Kidney epithelial cell (primary cell): ENCODE data around the gene PIAS1. TPM values are rescaled to one million over a fixed set of nuclear protein-coding genes. Genes with fewer than 3 reads are reported as not detected.

Source experiments
- DNase-seq: peaks from one replicate; pipeline ENCODE4 v3.0.0-alpha.2; 2010; ENCODE audit warnings: low read depth
- H3K27me3 ChIP-seq: 2 replicates; pipeline ENCODE4 v1.6.0; 2011; ENCODE audit warnings: low read length; ENCODE audit not compliant: control insufficient read depth, insufficient read depth
- H3K36me3 ChIP-seq: 2 replicates; pipeline ENCODE4 v1.5.1; 2011; ENCODE audit warnings: low read length; ENCODE audit not compliant: control insufficient read depth, insufficient read depth
- H3K4me3 ChIP-seq: 2 replicates; pipeline ENCODE4 v1.5.1; 2011; ENCODE audit warnings: low read depth, mild to moderate bottlenecking, control low read depth, low read length
- CTCF ChIP-seq: IDR thresholded peaks from 2 replicates; pipeline ENCODE4 v1.5.1; 2011; ENCODE audit warnings: mild to moderate bottlenecking, moderate library complexity, low read length, control low read depth, inconsistent platforms; ENCODE audit not compliant: insufficient read depth, poor library complexity, severe bottlenecking
- total RNA-seq: library from RNA; depleted of rRNA; stranded (reverse); fragments of >200 nt; gene quantifications from 2 replicates; pipeline ENCODE4 v1.2.3, GENCODE V29; 2015

The PIAS1 gene
- total RNA-seq, 1 donor from 2014 or later, result 8.6 TPM

- H3K4me3 ChIP-seq, result no peak overlapping the region
Observed at GRCh38 chr15:68062214-68062613, 8.1 kb downstream of the PIAS1 start.

GRCh38 chr15:68062946-68063465 lies 8.9 kb downstream of the PIAS1 start:
- no peak overlapping the region for H3K4me3 ChIP-seq
- no peak for TF ChIP-seq CTCF
- no peaks in the 10 kb centered on the region for H3K36me3 ChIP-seq
- DNase-seq, result no peak
- no peaks in the 10 kb centered on the region for H3K27me3 ChIP-seq

More at GRCh38 chr15:68062214-68062613, 8.1 kb downstream of the PIAS1 start:
- no peak for TF ChIP-seq CTCF
- Histone ChIP-seq H3K36me3 (no peaks in the 10 kb centered on the region), H3K27me3 (no peaks in the 10 kb centered on the region)
- DNase-seq, result no peak

GRCh38 chr15:68063606-68064005 lies 9.5 kb downstream of the PIAS1 start:
- no peak for DNase-seq
- TF ChIP-seq CTCF, result no peak
- Histone ChIP-seq H3K27me3 (no peaks in the 10 kb centered on the region), H3K4me3 (no peak overlapping the region), H3K36me3 (no peaks in the 10 kb centered on the region)

- no peak for DNase-seq
- TF ChIP-seq CTCF, result no peak
- Histone ChIP-seq H3K27me3 (no peaks in the 10 kb centered on the region), H3K36me3 (no peaks in the 10 kb centered on the region), H3K4me3 (no peak overlapping the region)
Observed at GRCh38 chr15:68073576-68074288, 19.6 kb downstream of the PIAS1 start.

- no peak overlapping the region for H3K4me3 ChIP-seq
- H3K36me3 ChIP-seq, result no peaks in the 10 kb centered on the region
- TF ChIP-seq CTCF, result no peak
- no peak for DNase-seq
- H3K27me3 ChIP-seq, result no peaks in the 10 kb centered on the region
Observed at GRCh38 chr15:68075764-68076385, 21.8 kb downstream of the PIAS1 start.
